ENCODE results near the gene BCL2L11. TPM values are rescaled to one million over a fixed set of nuclear protein-coding genes. Genes with fewer than 3 reads are reported as not detected.

BCL2L11 gene
- total RNA-seq, 1 experiment from 2014 or later: 21.2 TPM

DNA sequence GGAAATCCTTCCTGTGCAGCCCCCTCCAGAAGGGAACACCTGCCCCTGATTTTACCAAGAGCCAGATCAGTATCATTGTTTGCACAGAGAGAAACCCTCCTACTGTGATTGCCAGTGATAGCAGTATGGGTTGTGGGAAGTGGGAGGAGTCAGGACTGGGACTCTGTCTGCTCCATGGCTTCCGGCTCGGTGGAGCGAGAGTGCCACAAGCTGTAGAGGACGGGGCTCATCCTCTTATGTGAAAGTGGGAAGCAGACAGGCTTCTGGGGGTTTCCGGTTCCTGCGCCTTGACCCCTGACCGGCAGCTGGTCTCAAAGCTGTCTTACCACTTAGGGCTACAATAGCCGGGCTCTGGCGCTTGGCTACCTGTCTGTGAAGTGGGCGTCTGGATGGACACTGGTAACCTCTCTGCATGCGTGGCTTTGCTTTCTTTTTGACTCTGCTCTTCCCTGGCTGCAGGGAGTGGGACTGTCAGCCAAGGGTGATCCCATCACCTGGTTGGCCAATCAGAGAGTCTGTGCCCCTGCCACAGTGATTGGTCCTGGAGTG lies 79.7 kb downstream of the BCL2L11 start:
- no peaks in the 10 kb centered on the region for H3K9me3 ChIP-seq (ENCODE audit: control insufficient read depth, low read depth, low read length)
- no peak overlapping the region for H4K5ac ChIP-seq (ENCODE audit: insufficient read length, low read depth, low read length)
- no peak overlapping the region for H2BK12ac ChIP-seq (ENCODE audit: insufficient read length, low read depth, low read length)
- H3K14ac ChIP-seq (ENCODE audit: insufficient read depth, low read length): no peak overlapping the region
- no peak overlapping the region for H2AFZ ChIP-seq (ENCODE audit: low read length)
- H3K4me1 ChIP-seq (ENCODE audit: insufficient read depth, low read length): no peaks in the 10 kb centered on the region; the same call in 1 of the 2 replicates
- H3K27ac Mint-ChIP-seq: peak overlapping the region in 1 of 3 experiments; percentile 3; a peak in 2 of 7 replicates
- H3K9me3 Mint-ChIP-seq: no peaks in the 10 kb centered on the region
- no peak overlapping the region for H2BK120ac ChIP-seq (ENCODE audit: low read depth, low read length, poor library complexity, severe bottlenecking)
- H3K4ac ChIP-seq (ENCODE audit: low read depth, low read length): no peak overlapping the region
- H2BK15ac ChIP-seq (ENCODE audit: low read depth, low read length): no peak overlapping the region
- H4K8ac ChIP-seq (replicated peaks; ENCODE audit: insufficient read length, low read depth, low read length): no peak overlapping the region
- no peak overlapping the region for H3K56ac ChIP-seq (ENCODE audit: insufficient read length, low read depth, low read length)
- peaks cover 6% of the 10 kb centered on the region; the same call in 1 of the 2 replicates for H3K27me3 Mint-ChIP-seq (ENCODE audit: low read depth)
- DNase-seq: no peak
- WGBS (ENCODE audit: extremely low coverage, insufficient read length, low lambda C conversion rate): no CpG with 5 or more reads among the region's 11 CpGs
- no peak overlapping the region for H3K23ac ChIP-seq (ENCODE audit: insufficient read length, low read depth, low read length)
- H2BK20ac ChIP-seq (ENCODE audit: low read depth, low read length, poor library complexity, severe bottlenecking): no peak overlapping the region
- H3K9ac ChIP-seq (ENCODE audit: extremely low read depth, insufficient read length, low read length): no peak overlapping the region
- no peak overlapping the region for H3K27ac ChIP-seq (ENCODE audit: insufficient read length, low read depth, low read length)
- no peak overlapping the region for H2BK5ac ChIP-seq (ENCODE audit: insufficient read length, low read length)
- no peaks in the 10 kb centered on the region for H3K79me2 ChIP-seq (ENCODE audit: insufficient read depth, low read length)
- TF ChIP-seq, protein P1, sequence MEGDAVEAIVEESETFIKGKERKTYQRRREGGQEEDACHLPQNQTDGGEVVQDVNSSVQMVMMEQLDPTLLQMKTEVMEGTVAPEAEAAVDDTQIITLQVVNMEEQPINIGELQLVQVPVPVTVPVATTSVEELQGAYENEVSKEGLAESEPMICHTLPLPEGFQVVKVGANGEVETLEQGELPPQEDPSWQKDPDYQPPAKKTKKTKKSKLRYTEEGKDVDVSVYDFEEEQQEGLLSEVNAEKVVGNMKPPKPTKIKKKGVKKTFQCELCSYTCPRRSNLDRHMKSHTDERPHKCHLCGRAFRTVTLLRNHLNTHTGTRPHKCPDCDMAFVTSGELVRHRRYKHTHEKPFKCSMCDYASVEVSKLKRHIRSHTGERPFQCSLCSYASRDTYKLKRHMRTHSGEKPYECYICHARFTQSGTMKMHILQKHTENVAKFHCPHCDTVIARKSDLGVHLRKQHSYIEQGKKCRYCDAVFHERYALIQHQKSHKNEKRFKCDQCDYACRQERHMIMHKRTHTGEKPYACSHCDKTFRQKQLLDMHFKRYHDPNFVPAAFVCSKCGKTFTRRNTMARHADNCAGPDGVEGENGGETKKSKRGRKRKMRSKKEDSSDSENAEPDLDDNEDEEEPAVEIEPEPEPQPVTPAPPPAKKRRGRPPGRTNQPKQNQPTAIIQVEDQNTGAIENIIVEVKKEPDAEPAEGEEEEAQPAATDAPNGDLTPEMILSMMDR (conservative IDR thresholded peaks at IDR 0.05): no peak
- no peaks in the 10 kb centered on the region for H3K79me1 ChIP-seq (ENCODE audit: insufficient read depth, low read depth, low read length, poor library complexity, severe bottlenecking)
- peaks cover 0 to 6% of the 10 kb centered on the region in 2 experiments; a peak in 3 of 4 replicates for H3K4me1 Mint-ChIP-seq
- H3T11ph ChIP-seq (ENCODE audit: low read length): no peak overlapping the region
- H4K91ac ChIP-seq (ENCODE audit: insufficient read length, low read depth, low read length): no peak overlapping the region
- no peak overlapping the region for H3K4me2 ChIP-seq (ENCODE audit: insufficient read depth, insufficient read length, low read length)
- no peak overlapping the region for H3K18ac ChIP-seq (ENCODE audit: insufficient read length, low read depth, low read length)
- H3K4me3 Mint-ChIP-seq: no peak overlapping the region
- no peaks in the 10 kb centered on the region for H3K23me2 ChIP-seq (ENCODE audit: insufficient read length, low read depth, low read length, poor library complexity, severe bottlenecking)
- no peaks in the 10 kb centered on the region for H3K36me3 Mint-ChIP-seq (ENCODE audit: insufficient read depth in 1 of 3, low read depth in 3 of 3)
- H4K20me1 ChIP-seq (ENCODE audit: control insufficient read depth, insufficient read depth, insufficient read length): no peaks in the 10 kb centered on the region
- H2AK5ac ChIP-seq (ENCODE audit: insufficient read length, low read length): no peak overlapping the region
- no peaks in the 10 kb centered on the region for H3K27me3 ChIP-seq (ENCODE audit: insufficient read depth, low read length)

All from H9 (cell line).